CD4-positive, CD25-positive, alpha-beta regulatory T cell (primary cell): ENCODE data around the gene TUT4. TPM values are rescaled to one million over a fixed set of nuclear protein-coding genes. Genes with fewer than 3 reads are reported as not detected.

ENCODE experiments used
- ATAC-seq, 2 donors: fragments of 150-1000 bp; cut with Tn5 transposase; one replicate each; pipeline ENCODE4 v1.10.0; 2021; ENCODE audit warnings: low read depth in 2 of 2, moderate number of reproducible peaks in 2 of 2, moderate library complexity in 1 of 2
- DNase-seq, 3 donors: peaks; one replicate each; pipeline versions ENCODE4 v3.0.0 to v3.0.0-alpha.2; 2012 to 2022; ENCODE audit warnings: mixed read lengths in 1 of 3
- H3K27ac ChIP-seq: one replicate; pipeline ENCODE4 v1.7.0; 2013; ENCODE audit warnings: mild to moderate bottlenecking, low read length; ENCODE audit not compliant: insufficient read depth, poor library complexity, severe bottlenecking
- H3K27me3 ChIP-seq: one replicate; pipeline ENCODE4 v1.7.0; 2013; ENCODE audit warnings: low read length; ENCODE audit not compliant: control insufficient read depth, insufficient read depth
- H3K36me3 ChIP-seq: one replicate; pipeline ENCODE4 v1.7.0; 2013; ENCODE audit warnings: mild to moderate bottlenecking, low read length, moderate library complexity; ENCODE audit not compliant: control insufficient read depth, insufficient read depth
- H3K4me1 ChIP-seq: 2 replicates; pipeline ENCODE4 v1.7.0; 2013; ENCODE audit warnings: mild to moderate bottlenecking, low read length; ENCODE audit not compliant: insufficient read depth, control insufficient read depth, poor library complexity, severe bottlenecking
- H3K4me3 ChIP-seq: one replicate; pipeline ENCODE4 v1.7.0; 2013; ENCODE audit warnings: low read depth, mild to moderate bottlenecking, low read length, moderate library complexity
- H3K9me3 ChIP-seq, 2 experiments: 1 replicate in 1 of 2; 2 replicates in 1 of 2; pipeline ENCODE4 v1.7.0; 2013; ENCODE audit warnings: low read length in 2 of 2, mild to moderate bottlenecking in 1 of 2, moderate library complexity in 1 of 2; ENCODE audit not compliant: control insufficient read depth in 2 of 2
- H3K27ac Mint-ChIP-seq, 3 donors: one replicate each; pipeline ENCODE4 v1.8.0; 2020 to 2022; ENCODE audit warnings: mild to moderate bottlenecking in 3 of 3, mixed read lengths in 3 of 3, moderate library complexity in 2 of 3
- H3K27me3 Mint-ChIP-seq: one replicate; pipeline ENCODE4 v1.8.0; 2022; ENCODE audit warnings: mild to moderate bottlenecking, mixed read lengths
- H3K36me3 Mint-ChIP-seq: one replicate; pipeline ENCODE4 v1.8.0; 2020; ENCODE audit warnings: mixed read lengths
- H3K4me1 Mint-ChIP-seq, 4 donors: one replicate each; pipeline ENCODE4 v1.8.0; 2020 to 2022; ENCODE audit warnings: mixed read lengths in 4 of 4, mild to moderate bottlenecking in 1 of 4
- H3K4me3 Mint-ChIP-seq, 4 donors: one replicate each; pipeline ENCODE4 v1.8.0; 2020 to 2022; ENCODE audit warnings: mild to moderate bottlenecking in 4 of 4, mixed read lengths in 4 of 4, moderate library complexity in 3 of 4
- H3K9me3 Mint-ChIP-seq, 7 donors: one replicate each; pipeline ENCODE4 v1.8.0; 2020 to 2022; ENCODE audit warnings: mixed read lengths in 7 of 7, mild to moderate bottlenecking in 3 of 7, moderate library complexity in 2 of 7
- polyA plus RNA-seq, 4 donors: library from polyadenylated mRNA; unstranded; fragments of 300-500 nt; fragmentation: Illumina TruSeq; gene quantifications; one replicate each; pipeline ENCODE4 v1.2.3, GENCODE V29; 2021
- total RNA-seq: library from RNA; stranded (reverse); gene quantifications from one replicate; pipeline ENCODE4 v1.2.3, GENCODE V29; 2022

Gene TUT4
- total and polyA plus RNA-seq, 5 donors from 2014 or later: 24.9 to 120 (median 31.5) TPM

DNA sequence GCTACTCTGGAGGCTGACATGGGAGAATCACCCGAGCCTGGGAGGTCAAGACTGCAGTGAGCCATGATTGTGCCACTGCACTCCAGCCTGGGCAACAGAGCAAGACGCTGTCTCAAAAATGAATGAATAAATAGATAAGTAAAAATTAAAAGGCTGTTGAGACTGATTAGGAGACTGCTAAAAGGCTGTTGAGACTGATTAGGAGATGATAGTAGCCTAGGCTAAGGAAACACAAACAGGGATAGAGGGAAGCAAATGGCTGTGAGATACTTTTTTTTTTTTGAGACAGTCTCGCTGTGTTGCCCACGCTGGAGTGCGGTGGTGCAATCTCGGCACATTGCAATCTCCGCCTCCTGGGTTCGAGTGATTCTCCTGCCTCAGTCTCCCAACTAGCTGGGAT lies 120.1 kb downstream of the TUT4 start:
- Histone ChIP-seq H3K4me1 (no peaks in the 10 kb centered on the region), H3K4me3 (no peak overlapping the region), H3K9me3 (no peaks in the 10 kb centered on the region), H3K36me3 (peaks cover 45% of the 10 kb centered on the region), H3K27ac (no peak overlapping the region), H3K27me3 (no peaks in the 10 kb centered on the region)
- H3K27ac Mint-ChIP-seq: no peak overlapping the region
- no peak for DNase-seq
- H3K9me3 Mint-ChIP-seq: no peaks in the 10 kb centered on the region
- no peaks in the 10 kb centered on the region for H3K27me3 Mint-ChIP-seq
- H3K4me3 Mint-ChIP-seq: no peak overlapping the region
- no peak for ATAC-seq
- peaks cover 0 to 7% (median 3%) of the 10 kb centered on the region in 4 donors for H3K4me1 Mint-ChIP-seq
- H3K36me3 Mint-ChIP-seq: peaks cover 34% of the 10 kb centered on the region

DNA sequence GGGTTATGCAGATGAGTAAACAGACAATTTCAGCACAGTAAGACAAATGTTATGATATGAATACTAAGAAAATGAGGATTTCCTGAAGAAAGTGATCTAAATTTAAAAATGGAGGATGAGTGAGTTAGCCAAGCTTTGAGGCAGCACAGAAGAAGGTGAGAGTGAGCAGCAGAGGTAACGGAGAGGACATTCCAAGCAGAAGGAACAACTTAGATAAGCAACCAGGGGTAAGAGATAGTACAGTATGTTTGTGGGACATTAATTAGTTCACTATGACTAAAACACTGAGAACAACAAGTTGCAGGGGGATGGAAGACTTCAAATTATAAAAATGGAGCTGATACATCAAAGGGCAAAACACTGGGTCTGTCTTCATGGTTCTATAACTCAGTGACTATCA lies 125.7 kb downstream of the TUT4 start:
- no peak for DNase-seq
- Mint-ChIP-seq H3K4me3 (no peak overlapping the region), H3K27me3 (no peaks in the 10 kb centered on the region), H3K9me3 (no peaks in the 10 kb centered on the region), H3K36me3 (peaks cover 31% of the 10 kb centered on the region), H3K27ac (peak overlapping the region in 2 of 3 donors; percentile 47 to 74), H3K4me1 (peaks cover 33 to 35% (median 34%) of the 10 kb centered on the region in 4 donors)
- Histone ChIP-seq H3K36me3 (peaks cover 19% of the 10 kb centered on the region), H3K27me3 (no peaks in the 10 kb centered on the region), H3K4me3 (no peak overlapping the region), H3K27ac (no peak overlapping the region), H3K4me1 (peaks cover 23% of the 10 kb centered on the region), H3K9me3 (no peaks in the 10 kb centered on the region)
- ATAC-seq: no peak

DNA sequence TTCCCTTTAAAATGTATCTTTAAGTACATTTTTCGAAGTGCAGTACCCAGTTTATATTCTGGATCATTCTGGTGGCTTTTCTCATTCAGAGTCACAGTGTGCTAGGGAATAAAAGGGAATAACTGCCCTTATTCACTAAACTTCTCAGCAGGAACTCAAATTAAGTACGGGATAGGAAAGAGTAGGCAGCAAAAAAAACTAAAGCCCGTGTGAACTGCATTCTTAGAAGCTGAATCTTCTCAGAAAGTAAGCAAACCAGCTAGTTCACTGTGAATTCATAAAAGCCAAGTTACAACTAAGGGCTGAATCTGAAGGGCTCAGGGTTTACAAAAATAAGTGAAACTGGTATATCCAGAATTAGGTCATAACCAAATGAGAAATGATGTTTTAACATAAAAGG lies 126.5 kb downstream of the TUT4 start:
- no peak overlapping the region for H3K27ac ChIP-seq

GRCh38 chr1:52424813-52425212 lies 128.1 kb downstream of the TUT4 start:
- peak overlapping the region in 3 of 4 donors; percentile 34 to 63 (median 54) for H3K4me3 Mint-ChIP-seq
- H3K4me3 ChIP-seq: peak overlapping the region; percentile 75
- peak overlapping the region; percentile 76 for H3K27ac ChIP-seq
- no peaks in the 10 kb centered on the region for H3K27me3 Mint-ChIP-seq
- ATAC-seq (no peak), DNase-seq (no peak)
- H3K4me1 Mint-ChIP-seq: peaks cover 30 to 43% (median 39%) of the 10 kb centered on the region in 4 donors
- H3K27ac Mint-ChIP-seq: peak overlapping the region; percentile 90 to 95 (median 90)
- H3K9me3 ChIP-seq: no peaks in the 10 kb centered on the region
- peaks cover 27% of the 10 kb centered on the region for H3K36me3 ChIP-seq
- H3K4me1 ChIP-seq: peaks cover 23% of the 10 kb centered on the region
- peaks cover 24% of the 10 kb centered on the region for H3K36me3 Mint-ChIP-seq
- no peaks in the 10 kb centered on the region for H3K27me3 ChIP-seq
- H3K9me3 Mint-ChIP-seq: no peaks in the 10 kb centered on the region

More for the DNA sequence above, 126.5 kb downstream of the TUT4 start:
- peaks cover 23% of the 10 kb centered on the region for H3K4me1 ChIP-seq
- Mint-ChIP-seq H3K27ac (peak overlapping the region in 2 of 3 donors; percentile 12 to 90), H3K36me3 (peaks cover 32% of the 10 kb centered on the region), H3K4me1 (peaks cover 26 to 35% (median 34%) of the 10 kb centered on the region in 4 donors), H3K4me3 (no peak overlapping the region), H3K27me3 (no peaks in the 10 kb centered on the region), H3K9me3 (no peaks in the 10 kb centered on the region)
- H3K9me3 ChIP-seq: no peaks in the 10 kb centered on the region
- H3K36me3 ChIP-seq: peaks cover 21% of the 10 kb centered on the region
- DNase-seq: no peak
- H3K27me3 ChIP-seq: no peaks in the 10 kb centered on the region
- no peak for ATAC-seq
- no peak overlapping the region for H3K4me3 ChIP-seq

GRCh38 chr1:52424231-52424636 lies 128.7 kb downstream of the TUT4 start:
- Mint-ChIP-seq H3K9me3 (no peaks in the 10 kb centered on the region), H3K4me3 (peak overlapping the region; percentile 34 to 83 (median 64)), H3K27me3 (no peaks in the 10 kb centered on the region), H3K36me3 (peaks cover 29% of the 10 kb centered on the region), H3K4me1 (peaks cover 35 to 49% (median 44%) of the 10 kb centered on the region in 4 donors), H3K27ac (peak overlapping the region; percentile 90 to 95 (median 90))
- DNase-seq (peak; percentile 6 to 71 (median 58)), ATAC-seq (peak; percentile 86 to 90)
- no peaks in the 10 kb centered on the region for H3K9me3 ChIP-seq
- H3K36me3 ChIP-seq: peaks cover 27% of the 10 kb centered on the region
- peak overlapping the region; percentile 75 for H3K4me3 ChIP-seq
- peaks cover 23% of the 10 kb centered on the region for H3K4me1 ChIP-seq
- peak overlapping the region; percentile 76 for H3K27ac ChIP-seq
- no peaks in the 10 kb centered on the region for H3K27me3 ChIP-seq

DNA sequence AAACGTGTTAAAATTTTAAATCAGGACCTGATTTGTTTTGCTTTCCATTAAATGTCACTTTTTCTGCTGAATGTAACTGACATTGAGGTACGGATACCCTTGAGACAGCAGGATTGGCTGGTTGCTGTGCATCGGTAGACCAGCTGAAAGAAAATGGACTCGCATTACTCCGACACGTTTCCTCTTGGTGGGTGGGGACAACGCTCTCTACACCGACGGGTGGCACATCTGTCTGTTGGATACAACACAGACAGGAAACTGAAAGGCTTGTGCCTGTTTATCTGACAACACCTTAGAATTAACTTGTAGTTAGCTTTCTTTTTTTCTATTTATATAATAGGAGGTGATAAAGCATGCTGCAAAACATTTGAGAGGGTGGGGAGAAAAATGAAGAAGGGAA lies 129.1 kb downstream of the TUT4 start:
- H3K27me3 Mint-ChIP-seq: no peaks in the 10 kb centered on the region
- H3K36me3 Mint-ChIP-seq: peaks cover 28% of the 10 kb centered on the region
- Histone ChIP-seq H3K9me3 (no peaks in the 10 kb centered on the region), H3K4me1 (peaks cover 23% of the 10 kb centered on the region), H3K27ac (peak overlapping the region; percentile 76), H3K36me3 (peaks cover 28% of the 10 kb centered on the region), H3K27me3 (no peaks in the 10 kb centered on the region), H3K4me3 (peak overlapping the region; percentile 75)
- DNase-seq (peak; percentile 38 to 90 (median 79)), ATAC-seq (peak; percentile 90 to 92)
- no peaks in the 10 kb centered on the region for H3K9me3 Mint-ChIP-seq
- H3K4me1 Mint-ChIP-seq: peaks cover 36 to 51% (median 44%) of the 10 kb centered on the region in 4 donors
- peak overlapping the region; percentile 34 to 83 (median 64) for H3K4me3 Mint-ChIP-seq
- H3K27ac Mint-ChIP-seq: peak overlapping the region; percentile 90 to 95 (median 90)

DNA sequence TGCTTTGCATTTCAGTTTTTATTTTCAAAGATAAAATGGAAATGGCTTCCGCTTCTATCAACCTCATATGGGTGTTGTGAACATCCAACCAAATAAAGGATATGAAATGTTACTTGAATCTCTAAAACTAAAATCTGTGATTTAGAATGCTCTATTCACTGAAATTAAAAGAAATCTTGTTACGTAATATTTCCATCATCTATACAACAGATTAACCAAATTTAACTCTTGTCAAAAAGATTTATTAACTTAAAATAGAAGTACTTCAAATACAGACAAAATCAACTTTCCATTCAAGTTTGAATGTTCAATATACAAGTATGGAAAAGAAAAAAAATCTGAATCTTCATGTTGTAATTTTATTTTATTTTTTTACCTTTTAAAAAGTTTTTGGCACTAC lies 129.8 kb downstream of the TUT4 start:
- Histone ChIP-seq H3K36me3 (peaks cover 35% of the 10 kb centered on the region), H3K4me3 (no peak overlapping the region), H3K27me3 (no peaks in the 10 kb centered on the region), H3K27ac (peak overlapping the region; percentile 76), H3K9me3 (no peaks in the 10 kb centered on the region), H3K4me1 (peaks cover 23% of the 10 kb centered on the region)
- H3K36me3 Mint-ChIP-seq: peaks cover 29% of the 10 kb centered on the region
- H3K27ac Mint-ChIP-seq: peak overlapping the region in 2 of 3 donors; percentile 11 to 20
- H3K27me3 Mint-ChIP-seq: no peaks in the 10 kb centered on the region
- H3K4me1 Mint-ChIP-seq: peaks cover 36 to 55% (median 46%) of the 10 kb centered on the region in 4 donors
- ATAC-seq (no peak), DNase-seq (no peak)
- no peak overlapping the region for H3K4me3 Mint-ChIP-seq
- no peaks in the 10 kb centered on the region for H3K9me3 Mint-ChIP-seq

GRCh38 chr1:52420713-52421112 lies 132.2 kb downstream of the TUT4 start:
- Histone ChIP-seq H3K36me3 (peaks cover 47% of the 10 kb centered on the region), H3K9me3 (no peaks in the 10 kb centered on the region), H3K27ac (no peak overlapping the region), H3K4me3 (no peak overlapping the region), H3K4me1 (peaks cover 22% of the 10 kb centered on the region), H3K27me3 (no peaks in the 10 kb centered on the region)
- H3K9me3 Mint-ChIP-seq: no peaks in the 10 kb centered on the region
- peaks cover 31 to 48% (median 35%) of the 10 kb centered on the region in 4 donors for H3K4me1 Mint-ChIP-seq
- no peak overlapping the region for H3K27ac Mint-ChIP-seq
- H3K27me3 Mint-ChIP-seq: no peaks in the 10 kb centered on the region
- H3K36me3 Mint-ChIP-seq: peaks cover 32% of the 10 kb centered on the region
- no peak for DNase-seq
- ATAC-seq: no peak
- H3K4me3 Mint-ChIP-seq: no peak overlapping the region
